IPS-18c (cell line): ENCODE measurements around the gene C19orf81.

Source experiments
- H3K4me3 ChIP-seq: 2 replicates; pipeline ENCODE4 v1.7.0; 2013; ENCODE audit warnings: low read depth, mild to moderate bottlenecking, low read length, moderate library complexity; ENCODE audit not compliant: insufficient read depth
- H3K9me3 ChIP-seq: one replicate; pipeline ENCODE4 v1.6.1; 2013; ENCODE audit warnings: mild to moderate bottlenecking, low read length, moderate library complexity; ENCODE audit not compliant: control insufficient read depth, insufficient read depth

Gene C19orf81

DNA sequence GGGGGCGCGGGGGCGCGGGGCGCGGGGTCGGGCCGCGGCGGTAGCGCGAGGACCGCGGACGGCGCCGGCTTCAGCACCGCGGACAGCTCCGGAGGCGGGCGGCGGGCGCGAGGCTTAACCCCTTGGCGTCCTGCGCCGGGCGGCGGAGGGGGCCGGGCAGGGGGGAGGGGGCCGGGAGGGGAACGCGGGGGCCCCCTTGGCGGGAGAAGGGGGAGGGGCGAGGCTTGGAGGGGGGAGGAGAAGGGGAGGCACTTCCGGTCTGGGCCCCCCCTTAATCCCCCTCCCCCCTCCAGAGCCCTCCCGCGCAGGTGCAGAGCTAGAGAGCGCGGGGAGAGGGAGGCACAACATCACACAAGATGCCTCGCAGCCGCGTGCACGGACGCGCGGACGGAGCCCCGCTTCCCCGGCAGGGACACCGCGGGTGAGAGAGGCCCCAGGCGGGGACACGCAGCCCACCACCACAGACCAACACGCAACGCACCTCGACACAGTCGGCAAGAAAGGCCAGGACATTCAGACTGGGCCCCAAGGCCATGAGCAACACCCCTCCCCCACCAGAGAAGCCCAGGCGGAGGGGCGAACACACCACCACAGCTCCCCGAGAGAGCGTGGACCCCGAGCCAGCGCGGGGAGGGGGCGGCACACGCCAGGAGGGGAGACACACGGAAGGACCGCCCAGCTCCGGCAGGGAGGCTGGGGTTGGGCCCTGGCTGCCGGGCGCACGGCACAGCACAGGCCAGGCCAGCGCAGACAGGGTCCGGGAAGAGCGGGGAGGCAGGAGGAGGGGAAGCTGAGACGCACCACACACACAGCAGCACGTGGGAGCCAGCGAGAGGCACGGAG, 46.2 kb downstream of the C19orf81 start:
- H3K4me3 ChIP-seq = peak overlapping the region; percentile 58
- H3K9me3 ChIP-seq = no peaks in the 10 kb centered on the region

GRCh38 chr19:50696094-50696483, 46.8 kb downstream of the C19orf81 start:
- peak overlapping the region; percentile 58 for H3K4me3 ChIP-seq

GRCh38 chr19:50697414-50698124, 48.3 kb downstream of the C19orf81 start:
- no peaks in the 10 kb centered on the region for H3K9me3 ChIP-seq
- no peak overlapping the region for H3K4me3 ChIP-seq

More at GRCh38 chr19:50696094-50696483, 46.8 kb downstream of the C19orf81 start:
- no peaks in the 10 kb centered on the region for H3K9me3 ChIP-seq

DNA sequence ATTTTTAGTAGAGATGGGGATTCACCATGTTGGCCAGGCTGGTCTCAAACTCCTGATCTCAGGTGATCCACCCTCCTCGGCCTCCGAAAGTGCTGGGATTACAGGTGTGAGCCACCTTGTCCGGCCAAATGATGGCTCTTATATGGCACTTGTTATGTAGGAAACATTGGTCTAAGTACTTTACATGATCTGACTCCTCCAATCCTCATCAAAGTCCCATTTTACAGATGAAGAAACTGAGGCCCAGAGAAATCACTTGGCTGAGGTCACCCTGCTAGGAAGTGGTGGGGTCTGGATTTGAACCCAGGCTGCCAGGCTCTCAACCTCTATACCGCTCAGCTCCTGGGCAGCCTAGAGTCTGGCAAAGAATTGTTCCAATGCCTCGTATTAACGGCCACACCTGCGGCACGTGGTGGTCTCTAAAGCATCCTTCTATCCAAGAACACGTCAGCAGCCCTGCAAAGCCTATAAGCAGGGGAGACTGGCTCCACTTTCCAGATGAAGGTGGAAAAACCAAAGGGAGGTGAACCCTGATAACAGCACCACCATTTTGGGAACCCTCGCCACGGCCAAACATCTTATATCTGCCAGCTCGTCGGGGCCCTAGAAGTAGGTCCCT, 52.2 kb downstream of the C19orf81 start:
- no peaks in the 10 kb centered on the region for H3K9me3 ChIP-seq
- H3K4me3 ChIP-seq = no peak overlapping the region

DNA sequence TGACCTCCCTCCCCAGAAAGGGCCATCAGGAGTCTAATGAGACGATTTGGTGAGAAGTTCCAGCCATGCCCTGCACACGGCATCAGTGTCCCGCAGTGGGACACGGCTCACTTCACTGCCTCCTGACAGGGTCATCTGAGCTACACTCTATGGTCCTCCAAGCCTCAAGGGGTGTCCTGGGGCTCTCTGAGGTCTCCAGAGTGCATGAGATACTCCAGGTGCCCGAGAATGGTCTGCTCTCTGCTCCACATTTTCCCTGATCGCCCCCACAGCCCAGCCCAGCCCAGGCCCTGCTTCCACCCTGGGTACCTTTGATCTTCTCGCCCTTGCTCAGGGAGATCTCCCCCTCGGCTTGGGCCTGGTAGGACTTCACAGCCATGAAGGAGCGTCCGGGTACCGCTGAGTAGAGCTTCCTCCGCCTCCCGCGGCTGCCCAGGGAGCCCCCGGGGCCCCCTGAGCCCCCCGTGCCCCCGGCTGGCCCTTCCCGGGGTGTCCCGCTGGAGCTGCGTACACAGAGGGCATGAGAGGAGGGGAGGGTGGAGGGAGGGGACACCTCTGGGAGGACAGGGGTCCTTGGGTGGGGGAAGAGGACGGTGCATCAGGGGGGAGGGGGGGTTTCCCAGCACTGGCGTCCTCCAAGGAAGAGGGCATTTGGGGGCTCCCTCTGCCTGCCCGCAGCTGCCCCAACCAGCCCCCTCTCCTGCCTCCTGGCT, 53.1 kb downstream of the C19orf81 start:
- Histone ChIP-seq H3K9me3 (no peaks in the 10 kb centered on the region), H3K4me3 (no peak overlapping the region)

DNA sequence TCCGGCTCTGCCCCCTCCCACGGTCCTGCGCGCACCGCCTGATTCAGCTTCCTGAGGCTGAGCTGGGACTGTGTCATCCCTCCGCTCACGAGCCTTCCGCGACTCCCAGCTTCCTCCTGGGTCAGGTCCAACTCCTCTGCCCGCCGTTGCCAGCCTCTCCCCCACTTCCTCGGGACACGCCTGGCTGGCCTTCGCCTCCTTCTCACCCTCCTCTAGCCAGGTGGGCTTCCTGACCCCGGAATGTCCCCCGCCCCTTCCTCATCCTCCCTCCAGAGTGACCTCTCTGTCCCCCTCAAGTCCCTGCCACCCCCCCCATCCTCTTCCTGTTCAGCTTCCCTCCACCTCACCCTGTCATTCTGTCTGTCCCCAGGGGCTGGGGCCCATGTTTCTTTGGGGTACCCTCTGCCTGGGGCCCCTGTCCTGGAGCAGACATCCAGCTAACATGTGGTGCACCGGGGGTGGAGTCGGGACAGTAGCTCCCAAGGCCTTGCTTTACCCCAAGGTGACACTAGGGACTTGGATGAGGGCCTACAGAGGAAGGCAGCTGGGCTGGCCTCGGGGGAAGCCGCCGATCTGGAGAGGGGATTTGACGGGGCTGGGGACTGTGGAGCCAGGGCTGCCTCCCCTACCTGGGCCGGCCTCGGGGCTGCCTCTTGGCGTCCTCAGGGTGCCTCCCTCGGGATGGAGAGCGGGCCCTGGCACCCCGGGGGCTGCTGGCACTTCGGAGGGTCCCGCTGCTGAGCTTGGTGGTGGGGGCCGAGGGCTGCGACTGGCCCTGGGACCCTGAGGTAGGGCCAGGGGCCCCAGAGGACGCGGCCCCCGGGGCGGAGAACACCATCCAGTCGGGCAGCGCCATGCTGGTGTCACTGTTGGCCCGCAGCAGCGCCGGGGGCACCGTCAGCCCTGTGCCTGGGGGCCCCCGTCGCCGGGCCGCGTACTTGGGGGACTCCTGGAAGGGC, 53.9 kb downstream of the C19orf81 start:
- no peaks in the 10 kb centered on the region for H3K9me3 ChIP-seq
- H3K4me3 ChIP-seq = no peak overlapping the region

DNA sequence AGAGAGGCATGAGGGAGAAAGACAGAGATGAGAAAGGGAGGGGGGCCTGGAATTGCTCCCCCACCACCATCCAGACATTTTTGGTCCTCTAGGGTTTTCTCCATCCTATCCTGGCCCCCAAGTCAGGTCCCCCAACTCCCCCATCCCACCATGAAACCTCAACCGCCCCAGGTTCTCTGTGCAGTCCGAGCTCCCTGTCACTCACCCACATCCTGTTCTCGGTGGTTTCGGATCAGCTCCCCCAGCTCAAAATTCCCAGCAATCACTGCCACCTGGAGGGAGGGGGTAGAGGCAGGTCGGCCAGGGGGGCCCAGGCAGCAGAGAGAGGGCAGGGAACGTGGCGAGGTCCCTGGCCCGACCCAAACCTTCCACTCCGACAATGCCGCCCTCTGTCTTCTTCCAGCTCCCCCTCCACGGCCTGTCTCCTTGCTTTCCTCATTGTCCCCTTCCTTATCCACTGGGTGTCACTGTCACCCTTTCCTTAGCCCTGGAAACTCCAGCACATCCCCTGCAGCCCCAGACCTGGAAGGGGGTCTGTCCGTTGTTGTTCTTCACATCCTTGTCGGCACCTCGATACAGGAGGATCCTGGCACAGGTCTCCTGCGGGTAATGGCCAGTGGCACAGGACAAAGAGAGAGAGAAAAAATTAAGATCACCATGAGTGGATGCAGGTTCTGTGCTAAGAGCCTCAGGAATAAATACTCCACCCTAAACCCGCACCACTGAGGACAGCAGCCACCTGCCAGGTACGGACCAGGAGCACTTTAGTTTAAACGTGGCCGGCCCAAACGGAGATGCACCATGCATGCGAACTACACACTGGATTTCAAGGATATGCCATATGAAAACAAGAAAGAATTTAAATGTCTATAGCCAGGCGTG, 54.9 kb downstream of the C19orf81 start:
- Histone ChIP-seq H3K4me3 (no peak overlapping the region), H3K9me3 (no peaks in the 10 kb centered on the region)

GRCh38 chr19:50705422-50706019, 56.3 kb downstream of the C19orf81 start:
- H3K9me3 ChIP-seq = no peaks in the 10 kb centered on the region

GRCh38 chr19:50706387-50706786, 57.1 kb downstream of the C19orf81 start:
- Histone ChIP-seq H3K9me3 (no peaks in the 10 kb centered on the region), H3K4me3 (no peak overlapping the region)

More at GRCh38 chr19:50705422-50706019, 56.3 kb downstream of the C19orf81 start:
- no peak overlapping the region for H3K4me3 ChIP-seq

DNA sequence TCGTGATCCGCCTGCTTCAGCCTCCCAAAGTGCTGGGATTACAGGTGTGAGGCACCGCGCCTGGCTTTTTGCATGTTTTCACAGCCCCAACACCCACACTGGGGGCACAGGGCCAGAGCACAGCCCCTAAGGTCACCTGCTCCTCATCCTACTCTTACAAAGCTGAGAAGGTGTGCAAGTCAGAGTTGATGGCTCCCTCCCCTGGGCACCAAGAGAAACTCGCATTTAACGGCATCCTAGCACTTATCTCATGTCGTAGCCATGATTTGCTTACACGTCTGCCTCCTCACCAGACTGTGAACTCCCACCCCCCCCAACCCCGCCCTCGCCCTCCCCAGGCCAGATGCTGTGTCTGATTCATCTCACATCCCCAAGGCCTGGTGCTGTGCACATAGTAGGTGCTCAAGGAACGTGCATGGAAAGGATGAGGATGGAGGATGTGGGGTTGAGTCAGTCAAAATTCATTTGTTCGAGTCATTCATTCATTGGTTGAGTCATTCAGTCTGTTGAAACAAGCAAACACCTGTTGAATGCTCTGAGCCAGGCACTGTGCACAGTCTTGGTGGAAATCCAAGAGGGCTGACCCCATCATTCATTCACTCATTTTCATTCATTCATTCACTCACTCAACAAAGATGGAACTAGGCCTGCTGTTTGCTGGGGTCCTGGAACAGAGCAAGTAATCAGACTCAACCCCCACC, 59.1 kb downstream of the C19orf81 start:
- Histone ChIP-seq H3K4me3 (no peak overlapping the region), H3K9me3 (no peaks in the 10 kb centered on the region)
